CD4-positive, alpha-beta T cell (primary cell): ENCODE measurements around the gene MBLAC1. TPM values are rescaled to one million over a fixed set of nuclear protein-coding genes. Genes with fewer than 3 reads are reported as not detected.

Experiments used
- ATAC-seq: fragments of 200-7000 bp; cut with Tn5 transposase; one replicate; pipeline ENCODE4 v1.10.0; 2022; ENCODE audit warnings: mild to moderate bottlenecking; ENCODE audit not compliant: poor library complexity
- CTCF ChIA-PET: fragments of 350-600 bp; sonication (Branson Sonifier 250); formaldehyde crosslinking; loops from one replicate; lab custom pipeline; 2021; ENCODE audit warnings: antibody characterized with exemption, inconsistent platforms; lab: Charles Lee
- POLR2A ChIA-PET: fragments of 350-600 bp; sonication (Branson Sonifier 250); formaldehyde crosslinking; loops from one replicate; lab custom pipeline; 2021; ENCODE audit warnings: antibody characterized with exemption, inconsistent platforms; lab: Charles Lee
- DNase-seq, 14 experiments: peaks; one replicate each; pipeline ENCODE4 v3.0.0-alpha.2; 2013 to 2020; ENCODE audit warnings: mixed read lengths in 2 of 14
- H3K27ac ChIP-seq, 2 donors: one replicate each; pipeline versions ENCODE4 v1.5.1 to v1.7.0; 2013; ENCODE audit warnings: low read length in 2 of 2, low read depth in 1 of 2, mild to moderate bottlenecking in 1 of 2
- H3K27me3 ChIP-seq, 2 experiments: 1 replicate in 1 of 2; 2 replicates in 1 of 2; pipeline versions ENCODE4 v1.6.1 to v1.7.0; 2013; ENCODE audit warnings: low read length in 2 of 2, control low read depth in 1 of 2, mild to moderate bottlenecking in 1 of 2, moderate library complexity in 1 of 2; ENCODE audit not compliant: insufficient read depth in 2 of 2, control insufficient read depth in 1 of 2
- H3K36me3 ChIP-seq: one replicate; pipeline ENCODE4 v1.6.1; 2013; ENCODE audit warnings: low read length, control low read depth; ENCODE audit not compliant: insufficient read depth
- H3K4me1 ChIP-seq: one replicate; pipeline ENCODE4 v1.6.1; 2013; ENCODE audit warnings: low read length, control low read depth; ENCODE audit not compliant: insufficient read depth
- H3K4me3 ChIP-seq: one replicate; pipeline ENCODE4 v1.5.1; 2013; ENCODE audit warnings: mild to moderate bottlenecking, low read length, moderate library complexity
- H3K9me3 ChIP-seq, 2 experiments: 1 replicate in 1 of 2; 2 replicates in 1 of 2; pipeline versions ENCODE4 v1.6.1 to v1.7.0; 2013; ENCODE audit warnings: low read length in 2 of 2, mild to moderate bottlenecking in 2 of 2, control low read depth in 1 of 2, moderate library complexity in 1 of 2; ENCODE audit not compliant: control insufficient read depth in 1 of 2, insufficient read depth in 1 of 2
- H3K27ac Mint-ChIP-seq: one replicate; pipeline ENCODE4 v1.8.0; 2020; ENCODE audit warnings: mixed read lengths
- H3K27me3 Mint-ChIP-seq: one replicate; pipeline ENCODE4 v1.8.0; 2021; ENCODE audit warnings: mixed read lengths
- H3K36me3 Mint-ChIP-seq: one replicate; pipeline ENCODE4 v1.8.0; 2021; ENCODE audit warnings: low read depth, mixed read lengths
- H3K4me1 Mint-ChIP-seq: one replicate; pipeline ENCODE4 v1.8.0; 2021; ENCODE audit warnings: low read depth, mixed read lengths
- H3K4me3 Mint-ChIP-seq: one replicate; pipeline ENCODE4 v1.8.0; 2020; ENCODE audit warnings: mild to moderate bottlenecking, mixed read lengths
- H3K9me3 Mint-ChIP-seq: one replicate; pipeline ENCODE4 v1.8.0; 2020; ENCODE audit warnings: mixed read lengths
- CTCF ChIP-seq: fragments of 200-600 bp; IDR thresholded peaks from one replicate; pipeline ENCODE4 v1.8.0; 2022; ENCODE audit warnings: antibody characterized with exemption, mild to moderate bottlenecking
- intact Hi-C, 2 experiments: fragments of 100-400 bp; cut with DNase I in 1 of 2; cut with micrococcal nuclease in 1 of 2; formaldehyde crosslinking; loops; one replicate each; pipeline versions ENCODE4 v1.15.1 to v1.9.0; 2023 to 2025; cut with DNase I, micrococcal nuclease
- total RNA-seq, 174 experiments: library from RNA in 2 of 174; stranded (reverse) in 2 of 174; gene quantifications; one replicate each; pipeline ENCODE4 v1.2.3 and lab custom pipeline; 2021 to 2026

Gene MBLAC1
- total RNA-seq, 2 experiments from 2014 or later: 3.7 to 4.4 TPM

- H3K27ac ChIP-seq: no peak overlapping the region
- ATAC-seq (no peak), DNase-seq (no peak)
- H3K9me3 ChIP-seq: peaks cover 0 to 11% of the 10 kb centered on the region in 2 experiments
- no peaks in the 10 kb centered on the region for H3K36me3 ChIP-seq
- CTCF ChIA-PET: interaction anchor here (1.1 kb wide), 1 partner anchor 42 kb away, joined by 3 read pairs; no protein-coding TSS in a partner anchor
- H3K4me1 Mint-ChIP-seq: peaks cover 46% of the 10 kb centered on the region
- H3K4me1 ChIP-seq: peaks cover 59% of the 10 kb centered on the region
- no peaks in the 10 kb centered on the region for H3K36me3 Mint-ChIP-seq
- H3K27ac Mint-ChIP-seq: peak overlapping the region; percentile 49
- no peak for TF ChIP-seq CTCF
- no peak overlapping the region for H3K4me3 ChIP-seq
- peaks cover 0 to 3% of the 10 kb centered on the region in 2 experiments for H3K27me3 ChIP-seq
- intact Hi-C loops: no loop called here
- peaks cover 2% of the 10 kb centered on the region for H3K9me3 Mint-ChIP-seq
- no peaks in the 10 kb centered on the region for H3K27me3 Mint-ChIP-seq
- POLR2A ChIA-PET: no interaction called here
- H3K4me3 Mint-ChIP-seq: peak overlapping the region; percentile 64
Measured at GRCh38 chr7:100174582-100174981, 47.8 kb downstream of the MBLAC1 start.

GRCh38 chr7:100175296-100175935, 48.6 kb downstream of the MBLAC1 start:
- no peaks in the 10 kb centered on the region for H3K36me3 ChIP-seq
- no peaks in the 10 kb centered on the region for H3K27me3 Mint-ChIP-seq
- no peak for TF ChIP-seq CTCF
- H3K27me3 ChIP-seq: peaks cover 0 to 3% of the 10 kb centered on the region in 2 experiments
- ATAC-seq (no peak), DNase-seq (peak in 1 of 14 experiments; percentile 23)
- peaks cover 40% of the 10 kb centered on the region for H3K4me1 Mint-ChIP-seq
- no peak overlapping the region for H3K27ac ChIP-seq
- no peaks in the 10 kb centered on the region for H3K36me3 Mint-ChIP-seq
- peaks cover 0 to 11% of the 10 kb centered on the region in 2 experiments for H3K9me3 ChIP-seq
- no peak overlapping the region for H3K4me3 ChIP-seq
- CTCF ChIA-PET: interaction anchor here (1.1 kb wide), 1 partner anchor 42 kb away, joined by 3 read pairs; no protein-coding TSS in a partner anchor
- no peak overlapping the region for H3K27ac Mint-ChIP-seq
- POLR2A ChIA-PET: interaction anchor here (8.9 kb wide), 1 partner anchor 9 kb away, joined by 109 read pairs; the partner anchor contains the start of gene GAL3ST4
- H3K4me1 ChIP-seq: peaks cover 57% of the 10 kb centered on the region
- intact Hi-C loops: no loop called here
- peaks cover 2% of the 10 kb centered on the region for H3K9me3 Mint-ChIP-seq
- peak overlapping the region; percentile 64 for H3K4me3 Mint-ChIP-seq

- Histone ChIP-seq H3K36me3 (no peaks in the 10 kb centered on the region), H3K27me3 (peaks cover 0 to 3% of the 10 kb centered on the region in 2 experiments), H3K9me3 (peaks cover 0 to 16% of the 10 kb centered on the region in 2 experiments), H3K27ac (no peak overlapping the region), H3K4me3 (peak overlapping the region; percentile 70), H3K4me1 (peaks cover 54% of the 10 kb centered on the region)
- ChIA-PET POLR2A (interaction anchor here (0.7 to 8.9 kb wide), 11 partner anchors 10 to 429 kb away, joined by 3 to 109 read pairs (median 6); partner anchors contain the start of genes FBXO24, GAL3ST4, LAMTOR4 and LRCH4), CTCF (interaction anchor here (1.1 to 1.3 kb wide), 2 partner anchors 44 to 50 kb away, joined by 3 read pairs; partner anchors contain the start of gene MBLAC1)
- DNase-seq: peak in 1 of 14 experiments; percentile 26
- Mint-ChIP-seq H3K4me3 (peak overlapping the region; percentile 82), H3K27me3 (no peaks in the 10 kb centered on the region), H3K27ac (peak overlapping the region; percentile 34), H3K9me3 (peaks cover 2% of the 10 kb centered on the region), H3K36me3 (no peaks in the 10 kb centered on the region), H3K4me1 (peaks cover 43% of the 10 kb centered on the region)
- no peak for ATAC-seq
- no peak for TF ChIP-seq CTCF
- intact Hi-C loops: loop anchor here (1.0 to 2.0 kb wide), 4 partner anchors 14 to 28 kb away; partner anchors contain the start of genes LAMTOR4 (in 2 of the 2) and TRAPPC14 (in 1 of the 2)
Measured at GRCh38 chr7:100176096-100177044, 49.6 kb downstream of the MBLAC1 start.
